ENCODE measurements around the gene LRRC37A.
"Not testable (repeated sequence)": the region's sequence is repeated elsewhere in the genome, so short reads cannot be mapped to it uniquely, and the experiment has no call there.

LRRC37A gene

DNA sequence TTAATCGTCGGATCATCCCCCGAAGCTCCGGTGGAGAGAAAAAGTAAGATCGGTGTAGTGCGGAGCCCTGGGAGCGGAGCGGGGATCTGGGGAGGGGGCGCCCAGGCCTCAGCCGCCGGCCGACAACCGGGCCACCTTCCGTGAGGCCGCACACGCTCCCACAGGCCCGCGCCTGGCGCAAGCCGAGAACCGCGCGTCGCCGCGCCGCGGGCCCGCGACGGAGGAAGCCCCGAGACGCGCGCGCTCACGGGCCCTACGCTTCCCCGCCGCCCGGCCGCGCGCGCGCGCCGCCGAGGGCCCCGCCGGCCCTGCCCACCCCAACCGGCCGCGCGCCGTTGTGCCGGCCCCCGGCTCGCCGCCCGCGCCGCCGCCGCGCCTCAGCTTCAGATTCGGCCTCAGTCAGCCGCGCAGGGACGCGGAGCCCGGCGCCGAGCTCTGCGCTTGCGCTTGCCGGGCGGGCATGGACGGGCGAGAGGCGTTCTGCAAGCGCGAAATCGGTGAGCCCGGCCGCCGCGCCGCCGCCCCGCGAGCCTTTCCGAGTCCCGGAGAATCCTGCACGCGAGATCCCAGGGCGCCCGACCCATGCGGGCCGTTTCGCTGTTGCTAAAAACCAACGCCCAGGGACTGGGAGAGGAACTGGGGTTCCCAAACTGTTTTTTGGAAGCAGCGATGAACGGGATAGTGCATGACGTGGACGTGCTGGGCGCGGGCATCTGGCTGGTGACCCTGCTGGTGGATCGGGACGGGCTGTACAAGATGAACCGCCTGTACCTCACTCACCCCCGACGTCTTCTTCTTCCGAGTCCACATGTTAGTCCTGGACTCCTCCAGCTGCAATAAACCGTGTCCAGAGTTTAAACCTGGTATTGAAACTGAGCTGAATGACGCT lies 28.0 kb upstream of the LRRC37A start:
- DNase-seq (ENCODE audit: extremely low read depth, low read depth) = no peak
- TF ChIP-seq, protein P1, sequence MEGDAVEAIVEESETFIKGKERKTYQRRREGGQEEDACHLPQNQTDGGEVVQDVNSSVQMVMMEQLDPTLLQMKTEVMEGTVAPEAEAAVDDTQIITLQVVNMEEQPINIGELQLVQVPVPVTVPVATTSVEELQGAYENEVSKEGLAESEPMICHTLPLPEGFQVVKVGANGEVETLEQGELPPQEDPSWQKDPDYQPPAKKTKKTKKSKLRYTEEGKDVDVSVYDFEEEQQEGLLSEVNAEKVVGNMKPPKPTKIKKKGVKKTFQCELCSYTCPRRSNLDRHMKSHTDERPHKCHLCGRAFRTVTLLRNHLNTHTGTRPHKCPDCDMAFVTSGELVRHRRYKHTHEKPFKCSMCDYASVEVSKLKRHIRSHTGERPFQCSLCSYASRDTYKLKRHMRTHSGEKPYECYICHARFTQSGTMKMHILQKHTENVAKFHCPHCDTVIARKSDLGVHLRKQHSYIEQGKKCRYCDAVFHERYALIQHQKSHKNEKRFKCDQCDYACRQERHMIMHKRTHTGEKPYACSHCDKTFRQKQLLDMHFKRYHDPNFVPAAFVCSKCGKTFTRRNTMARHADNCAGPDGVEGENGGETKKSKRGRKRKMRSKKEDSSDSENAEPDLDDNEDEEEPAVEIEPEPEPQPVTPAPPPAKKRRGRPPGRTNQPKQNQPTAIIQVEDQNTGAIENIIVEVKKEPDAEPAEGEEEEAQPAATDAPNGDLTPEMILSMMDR (IDR thresholded peaks at IDR 0.05; ENCODE audit: low read depth, low read length, missing control alignments) = no peak
- peak overlapping the region; percentile 70 for H3K4me3 ChIP-seq (replicated peaks; ENCODE audit: low read depth, low read length)

DNA sequence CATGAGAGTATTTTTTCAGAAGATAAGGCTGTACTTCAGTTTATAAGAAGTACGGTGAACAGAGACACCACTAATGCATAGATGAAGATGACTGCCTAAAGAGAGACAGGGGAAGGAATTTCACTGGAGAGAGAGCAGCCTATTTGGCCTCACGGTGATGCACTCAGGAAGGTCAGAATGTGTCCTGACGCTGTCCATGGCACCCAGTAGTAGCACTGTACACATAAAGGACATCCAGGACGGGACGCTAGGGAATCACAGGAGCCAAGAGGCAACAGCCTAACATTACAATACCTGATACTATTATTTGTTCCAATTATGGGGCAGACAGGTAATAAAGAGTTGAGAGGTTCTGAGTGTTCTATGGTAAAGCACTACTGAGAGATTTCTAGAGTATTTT lies 24.9 kb upstream of the LRRC37A start:
- TF ChIP-seq, protein P1 (IDR thresholded peaks at IDR 0.05; ENCODE audit: low read depth, low read length, missing control alignments) = no peak
- H3K4me3 ChIP-seq (replicated peaks; ENCODE audit: low read depth, low read length) = no peak overlapping the region
- no peak for DNase-seq (ENCODE audit: extremely low read depth, low read depth)

DNA sequence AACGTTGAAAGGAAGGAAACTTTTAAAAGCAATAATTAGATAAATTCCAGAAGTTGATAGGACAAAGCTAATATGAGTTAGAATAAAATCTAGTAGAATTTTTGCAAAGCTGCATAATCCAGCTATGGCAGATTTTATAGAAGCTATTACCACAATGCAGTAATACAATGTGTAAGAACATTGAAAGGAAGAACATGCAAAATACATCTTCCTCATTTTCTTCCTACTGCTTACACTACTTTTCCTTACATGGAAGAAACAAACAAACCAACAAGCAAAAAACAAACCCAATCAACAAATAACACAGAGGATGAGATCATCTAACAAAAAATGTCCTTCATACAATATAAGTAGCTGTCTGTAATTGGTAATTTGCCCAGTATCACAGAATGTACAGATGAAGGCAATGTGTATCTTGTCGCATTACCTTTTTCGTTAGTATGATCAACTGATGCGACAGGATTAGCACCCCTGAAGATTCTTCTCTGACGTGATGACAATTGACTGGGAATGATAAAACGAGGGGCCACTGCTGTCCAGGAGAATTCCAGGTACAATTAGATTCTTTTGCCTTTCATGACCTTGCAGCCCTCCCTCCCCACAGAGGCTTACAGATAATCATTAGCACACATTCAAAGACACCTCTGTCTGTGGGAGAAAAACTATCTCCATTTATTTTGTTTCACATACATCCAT lies 21.2 kb upstream of the LRRC37A start:
- TF ChIP-seq, protein P1 (IDR thresholded peaks at IDR 0.05; ENCODE audit: low read depth, low read length, missing control alignments) = no peak
- no peak overlapping the region for H3K4me3 ChIP-seq (replicated peaks; ENCODE audit: low read depth, low read length)
- DNase-seq (ENCODE audit: extremely low read depth, low read depth) = no peak

DNA sequence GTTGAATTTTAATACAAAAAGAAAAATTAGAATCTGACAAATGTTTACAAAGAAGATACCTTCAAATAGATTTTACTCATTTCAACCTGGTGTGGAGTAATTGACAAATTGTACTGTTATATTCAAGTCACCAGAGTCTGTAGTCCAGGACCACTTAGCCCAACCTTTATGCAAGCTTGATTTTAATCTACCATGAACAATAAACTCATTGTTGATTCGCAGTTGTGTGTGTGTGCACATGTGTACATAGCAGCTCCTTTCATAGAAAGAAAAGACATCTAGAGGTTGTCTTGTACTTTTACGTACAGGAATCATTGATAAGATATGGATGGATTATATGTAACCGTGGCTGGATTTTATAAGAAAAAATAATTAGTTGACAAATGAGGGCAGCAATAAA lies 20.7 kb upstream of the LRRC37A start:
- TF ChIP-seq, protein P1 (IDR thresholded peaks at IDR 0.05; ENCODE audit: low read depth, low read length, missing control alignments) = no peak
- no peak overlapping the region for H3K4me3 ChIP-seq (replicated peaks; ENCODE audit: low read depth, low read length)
- no peak for DNase-seq (ENCODE audit: extremely low read depth, low read depth)

DNA sequence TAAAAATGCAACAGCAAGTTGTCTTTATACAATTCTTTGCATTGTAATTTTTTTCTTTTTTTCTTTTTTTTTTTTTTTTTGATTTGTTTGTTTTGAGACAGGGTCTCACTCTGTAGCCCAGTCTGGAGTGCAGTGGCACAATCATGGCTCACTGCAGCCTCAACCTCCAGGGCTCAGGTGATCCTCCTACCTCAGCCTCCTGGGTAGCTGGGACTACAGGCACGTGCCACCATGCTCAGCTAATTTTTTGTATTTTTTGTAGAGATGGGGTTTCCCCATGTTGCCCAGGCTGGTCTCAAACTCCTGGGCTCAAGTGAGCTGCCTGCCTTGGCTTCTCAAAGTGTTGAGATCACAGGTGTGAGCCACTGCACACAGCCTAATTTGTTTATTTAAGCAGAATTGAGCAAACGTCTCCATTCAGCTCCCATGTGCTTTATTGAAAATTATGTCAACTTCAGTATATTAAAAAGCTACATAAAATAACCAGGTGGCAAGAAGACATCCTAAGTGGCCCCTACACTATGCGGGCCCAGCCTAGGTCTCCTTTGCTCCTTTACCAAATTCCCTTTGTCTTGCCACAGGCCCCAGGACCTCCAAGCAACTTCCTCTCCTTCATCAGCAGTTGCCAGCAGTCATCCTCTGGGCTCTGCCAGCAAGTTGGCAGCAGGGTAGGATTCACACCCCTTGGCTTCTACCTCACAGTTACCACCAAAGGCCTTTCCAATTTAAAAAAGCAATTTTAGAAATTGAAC lies 18.0 kb upstream of the LRRC37A start:
- not testable (repeated sequence) for H3K4me3 ChIP-seq (replicated peaks; ENCODE audit: low read depth, low read length); DNase-seq (ENCODE audit: extremely low read depth, low read depth)

DNA sequence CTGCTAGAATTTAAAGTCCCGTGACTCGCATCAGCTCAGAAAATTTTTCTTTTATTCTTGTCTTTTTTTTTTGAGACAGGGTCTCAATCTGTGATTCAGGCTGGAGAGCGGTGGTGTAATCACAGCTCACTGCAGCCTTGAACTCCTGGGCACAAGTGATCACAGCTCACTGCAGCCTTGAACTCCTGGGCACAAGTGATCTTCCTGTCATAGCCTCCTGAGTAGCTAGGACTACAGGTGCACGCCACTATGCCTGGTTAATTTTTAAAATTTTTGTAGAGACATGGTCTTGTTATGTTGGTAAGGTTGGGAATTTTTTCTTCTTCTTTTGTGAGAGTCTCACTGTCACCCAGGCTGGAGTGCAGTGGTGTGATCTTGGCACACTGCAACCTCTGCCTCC lies 13.6 kb upstream of the LRRC37A start:
- H3K4me3 ChIP-seq (replicated peaks; ENCODE audit: low read depth, low read length); DNase-seq (ENCODE audit: extremely low read depth, low read depth): not testable (repeated sequence)

DNA sequence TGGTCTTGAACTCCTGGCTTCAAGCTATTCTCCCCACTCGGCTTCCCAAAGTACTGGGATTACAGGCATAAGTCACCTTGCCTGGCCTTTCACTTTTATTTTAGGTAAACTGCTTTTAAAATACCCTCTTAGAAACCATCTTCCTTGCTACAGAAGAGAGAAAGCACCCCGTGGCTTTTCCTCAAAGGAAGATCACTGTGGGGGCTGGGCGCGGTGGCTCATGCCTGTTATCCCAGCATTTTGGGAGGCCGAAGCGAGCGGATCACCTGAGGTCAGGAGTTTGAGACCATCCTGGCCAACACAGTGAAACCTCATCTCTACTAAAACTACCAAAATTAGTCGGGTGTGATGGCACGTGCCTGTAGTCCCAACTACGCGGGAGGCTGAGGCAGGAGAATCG lies 12.3 kb upstream of the LRRC37A start:
- not testable (repeated sequence) for DNase-seq (ENCODE audit: extremely low read depth, low read depth); H3K4me3 ChIP-seq (replicated peaks; ENCODE audit: low read depth, low read length)

DNA sequence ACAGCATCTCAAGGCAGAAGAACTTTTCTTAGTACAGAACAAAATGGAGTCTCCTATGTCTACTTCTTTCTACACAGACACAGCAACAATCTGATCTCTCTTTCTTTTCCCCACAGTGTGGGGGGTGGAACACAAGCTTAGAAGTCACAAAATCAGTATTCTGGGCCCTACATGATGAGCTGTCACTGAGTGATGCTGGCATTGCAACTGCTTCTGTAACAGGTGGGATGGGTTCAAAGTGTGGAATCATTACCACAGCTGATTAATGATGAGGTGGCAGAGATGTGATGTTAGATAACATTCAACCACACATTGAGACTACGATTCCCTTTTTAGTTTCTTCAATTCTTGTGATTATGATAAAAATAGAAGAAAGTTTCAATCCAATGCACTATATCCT lies 10.5 kb upstream of the LRRC37A start:
- not testable (repeated sequence) for H3K4me3 ChIP-seq (replicated peaks; ENCODE audit: low read depth, low read length); DNase-seq (ENCODE audit: extremely low read depth, low read depth)

DNA sequence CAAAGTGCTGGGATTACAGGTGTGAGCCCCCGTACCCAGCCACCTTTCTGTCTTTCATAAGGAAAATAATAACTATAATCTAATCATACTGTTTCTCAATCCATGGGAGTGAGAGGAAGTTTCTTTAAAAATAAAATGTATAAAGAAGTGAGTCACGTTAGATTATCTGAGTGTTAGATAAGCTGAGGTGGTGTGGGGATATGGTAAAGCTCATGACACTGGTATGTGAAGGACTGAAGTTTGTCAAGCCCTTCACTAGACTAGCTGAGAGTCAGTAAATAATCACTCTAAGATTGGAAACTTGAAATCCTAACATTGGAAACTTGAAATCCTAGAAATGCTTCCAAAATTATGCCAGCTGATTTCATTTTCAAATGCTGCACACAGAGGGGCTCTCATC lies 9.4 kb upstream of the LRRC37A start:
- not testable (repeated sequence) for DNase-seq (ENCODE audit: extremely low read depth, low read depth); H3K4me3 ChIP-seq (replicated peaks; ENCODE audit: low read depth, low read length)

All from HFF-Myc (cell line).